LHCN-M2 (cell line): ENCODE measurements around the gene NOVA2. TPM values are rescaled to one million over a fixed set of nuclear protein-coding genes. Genes with fewer than 3 reads are reported as not detected.

Experiments used
- DNase-seq: peaks from one replicate; pipeline ENCODE4 v3.0.0-alpha.2; 2012; ENCODE audit warnings: low read depth
- total RNA-seq: library from RNA; depleted of rRNA; stranded (reverse); fragments of >200 nt; gene quantifications from 2 replicates; pipeline ENCODE4 v1.2.3, GENCODE V29; 2014

The NOVA2 gene
- total RNA-seq, 1 experiment from 2014 or later: not detected

GRCh38 chr19:46000491-46001246, 27.0 kb upstream of the NOVA2 start:
- no peak for DNase-seq

- DNase-seq: no peak
Observed at GRCh38 chr19:45999653-46000121, 26.0 kb upstream of the NOVA2 start.

GRCh38 chr19:45998834-45999233, 25.2 kb upstream of the NOVA2 start:
- no peak for DNase-seq

- no peak for DNase-seq
Observed at GRCh38 chr19:45996933-45997332, 23.3 kb upstream of the NOVA2 start.

GRCh38 chr19:45995715-45996385, 22.2 kb upstream of the NOVA2 start:
- DNase-seq: no peak

- peak; percentile 100 for DNase-seq
Observed at GRCh38 chr19:45994998-45995714, 21.5 kb upstream of the NOVA2 start, which contains the start of gene CCDC61. Gene CCDC61, plus strand, starts transcription at chr19:45995467. Its CDS starts 7,552 bp downstream, at chr19:46003019.

GRCh38 chr19:45994456-45994997, 20.9 kb upstream of the NOVA2 start:
- DNase-seq: no peak

- no peak for DNase-seq
Observed at GRCh38 chr19:45990113-45990728, 16.6 kb upstream of the NOVA2 start.

GRCh38 chr19:45985321-45985720, 11.7 kb upstream of the NOVA2 start:
- DNase-seq: no peak

- DNase-seq: no peak
Observed at GRCh38 chr19:45981350-45981749, 7.7 kb upstream of the NOVA2 start.

GRCh38 chr19:45978156-45978555, 4.5 kb upstream of the NOVA2 start:
- no peak for DNase-seq

- DNase-seq: peak; percentile 7
Observed at GRCh38 chr19:45976178-45976577, 2.5 kb upstream of the NOVA2 start.

- no peak for DNase-seq
Observed at GRCh38 chr19:45975306-45976070, 1.8 kb upstream of the NOVA2 start.

- no peak for DNase-seq
Observed at GRCh38 chr19:45972947-45973540, 621 bp downstream of the NOVA2 start.

- DNase-seq: no peak
Observed at GRCh38 chr19:45972081-45972946, 1.4 kb downstream of the NOVA2 start.

GRCh38 chr19:45971260-45971902, 2.3 kb downstream of the NOVA2 start:
- DNase-seq: no peak

- no peak for DNase-seq
Observed at GRCh38 chr19:45969676-45970075, 4.0 kb downstream of the NOVA2 start.

GRCh38 chr19:45968626-45969025, 5.0 kb downstream of the NOVA2 start:
- DNase-seq: no peak

GRCh38 chr19:45967246-45967645, 6.4 kb downstream of the NOVA2 start:
- DNase-seq: no peak
